Inflammatory macrophage treated with lipopolysaccharide for 4 hours (primary cell): ENCODE measurements around the gene UBE3C.

Source experiments
- DNase-seq: peaks from one replicate; pipeline ENCODE4 v3.0.0-alpha.2; 2020

UBE3C gene

DNA sequence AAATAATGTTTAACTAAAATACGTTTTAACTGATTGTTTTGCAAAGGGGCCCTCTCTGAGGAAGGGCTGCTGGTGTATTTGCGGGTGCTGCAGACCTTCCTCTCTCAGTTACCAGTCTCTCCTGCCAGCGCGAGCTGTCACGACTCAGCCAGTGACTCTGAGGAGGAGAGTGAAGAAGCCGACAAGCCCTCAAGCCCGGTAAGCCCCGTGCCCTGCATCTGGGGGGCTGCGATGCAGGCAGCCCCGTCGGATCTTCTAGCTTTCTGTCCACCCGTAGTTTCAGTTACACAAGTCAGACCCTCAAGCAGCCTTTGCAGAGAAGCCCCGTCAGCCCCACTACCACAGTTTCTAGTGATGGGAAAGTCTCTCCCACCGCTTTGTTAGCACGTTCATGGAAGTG lies 45.1 kb downstream of the UBE3C start:
- no peak for DNase-seq

- no peak for DNase-seq
Measured at GRCh38 chr7:157188091-157188665, 49.5 kb downstream of the UBE3C start.

GRCh38 chr7:157189405-157189804 lies 50.7 kb downstream of the UBE3C start:
- DNase-seq: no peak

GRCh38 chr7:157192861-157193260 lies 54.1 kb downstream of the UBE3C start:
- no peak for DNase-seq

- DNase-seq: no peak
Measured at GRCh38 chr7:157193274-157193673, 54.5 kb downstream of the UBE3C start.

DNA sequence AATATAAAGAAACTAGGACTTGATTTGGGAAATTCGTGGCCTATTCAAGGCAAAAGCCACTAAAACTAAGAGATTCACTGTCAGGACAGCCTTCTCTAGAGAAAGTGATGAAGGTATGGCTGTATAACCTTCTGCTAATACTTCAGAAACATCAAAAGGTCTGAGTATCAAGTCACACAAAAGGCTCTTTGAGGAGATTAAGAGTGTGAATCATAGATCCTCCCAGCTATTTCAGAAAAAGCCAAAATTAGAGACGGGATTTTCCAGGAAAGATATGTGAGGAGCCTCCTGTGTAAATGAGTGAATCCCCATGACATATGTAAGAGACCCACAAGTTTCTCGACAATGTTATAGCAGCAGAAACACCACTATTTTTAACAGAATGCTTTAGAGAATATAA lies 56.2 kb downstream of the UBE3C start:
- no peak for DNase-seq

DNA sequence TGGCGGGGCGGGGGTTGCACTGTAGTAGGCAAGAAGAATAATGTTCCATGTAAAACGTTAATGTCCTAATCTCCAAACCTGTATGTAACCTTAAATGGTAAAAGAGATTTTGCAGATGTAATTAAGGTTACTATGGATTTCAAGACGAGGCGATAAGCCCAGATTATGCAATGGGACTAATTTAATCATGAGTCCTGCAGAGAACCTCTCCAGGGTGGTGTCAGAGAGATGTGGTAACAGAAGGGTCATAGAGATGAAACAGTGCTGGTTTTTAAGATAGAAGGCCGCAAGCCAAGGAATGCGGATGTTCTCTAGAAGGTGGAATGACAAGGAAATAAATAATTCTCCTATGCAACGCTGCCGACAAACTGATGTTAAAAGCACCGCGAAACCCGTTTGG lies 57.1 kb downstream of the UBE3C start:
- no peak for DNase-seq

GRCh38 chr7:157204134-157204533 lies 65.4 kb downstream of the UBE3C start:
- no peak for DNase-seq

DNA sequence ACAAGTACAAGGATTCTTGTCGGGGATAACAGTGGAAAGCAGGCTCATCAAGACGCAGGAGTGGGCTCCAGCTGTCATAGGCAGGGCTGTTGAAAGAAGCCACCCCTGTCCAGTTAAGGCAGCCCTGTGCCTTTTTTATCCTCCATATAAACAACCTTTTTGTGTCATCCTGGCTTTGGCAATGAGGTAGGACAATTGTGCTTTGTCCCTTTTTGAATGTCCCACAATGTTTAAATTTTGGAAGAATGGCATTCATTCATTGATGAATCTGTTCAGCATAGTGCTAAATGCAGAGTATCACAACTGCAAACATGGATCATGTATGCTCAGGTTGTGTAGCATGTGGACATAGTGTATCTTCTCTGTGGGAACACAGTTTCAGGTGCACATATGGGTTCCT lies 66.7 kb downstream of the UBE3C start:
- no peak for DNase-seq

GRCh38 chr7:157208571-157209413 lies 70.1 kb downstream of the UBE3C start:
- DNase-seq: no peak

DNA sequence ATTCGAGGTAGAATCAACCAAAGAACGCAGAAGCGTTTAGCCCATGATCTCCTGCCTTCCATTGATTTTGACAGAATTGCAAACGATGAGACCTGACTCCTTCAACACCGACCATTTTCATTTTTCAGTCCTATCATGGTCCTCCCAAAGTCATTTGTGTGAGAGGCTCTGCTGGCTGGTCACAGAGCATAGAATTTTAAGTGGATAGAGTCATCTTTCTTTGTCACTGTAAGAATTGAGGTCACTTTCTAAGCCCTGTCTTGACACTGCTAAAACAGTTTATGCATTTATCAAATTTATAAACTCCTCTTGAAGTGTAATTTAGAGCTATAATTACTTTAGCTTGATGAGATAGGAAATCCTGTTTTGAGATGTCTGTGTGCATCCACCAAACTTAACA lies 72.0 kb downstream of the UBE3C start:
- no peak for DNase-seq

- no peak for DNase-seq
Measured at GRCh38 chr7:157211690-157212089, 73.0 kb downstream of the UBE3C start.

DNA sequence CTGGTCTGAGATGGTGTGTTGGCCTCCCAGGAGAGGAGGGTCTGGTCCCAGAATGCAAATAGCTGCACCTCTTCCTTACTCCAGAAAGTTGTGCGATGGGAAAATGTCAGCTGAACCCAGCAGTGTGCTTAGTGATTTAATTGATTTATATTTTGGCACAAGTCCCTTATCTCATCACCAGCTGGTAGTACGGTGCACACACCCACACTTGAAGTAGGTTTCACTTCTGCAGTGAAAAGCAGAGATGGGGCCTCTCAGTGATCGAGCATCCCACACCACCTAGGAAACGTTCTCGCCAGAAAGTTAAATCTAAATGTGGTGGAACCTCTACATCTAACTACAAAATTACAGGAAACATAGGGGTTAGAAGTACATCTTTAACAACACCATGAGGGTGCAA lies 80.4 kb downstream of the UBE3C start:
- no peak for DNase-seq

GRCh38 chr7:157220916-157221569 lies 82.3 kb downstream of the UBE3C start:
- DNase-seq: no peak

- DNase-seq: no peak
Measured at GRCh38 chr7:157222687-157223086, 84.0 kb downstream of the UBE3C start.

DNA sequence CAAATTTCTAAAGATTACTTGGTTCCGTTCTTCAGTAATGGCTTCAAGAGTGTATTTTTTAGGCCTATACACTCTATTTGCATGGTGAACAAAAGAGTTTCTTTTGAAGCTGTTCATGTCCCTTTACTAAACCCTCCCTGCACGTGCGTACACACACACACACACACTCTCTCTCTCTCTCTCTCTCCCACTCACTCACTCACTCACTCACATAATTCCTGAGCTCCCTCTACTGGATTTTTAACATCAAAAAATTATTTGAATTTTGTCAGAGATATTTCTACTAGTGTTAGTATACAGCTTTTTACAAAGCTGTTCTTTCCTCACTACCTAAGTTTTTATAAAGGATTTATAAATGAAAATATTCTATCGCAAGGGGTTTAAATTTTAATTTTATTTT lies 85.9 kb downstream of the UBE3C start:
- no peak for DNase-seq

DNA sequence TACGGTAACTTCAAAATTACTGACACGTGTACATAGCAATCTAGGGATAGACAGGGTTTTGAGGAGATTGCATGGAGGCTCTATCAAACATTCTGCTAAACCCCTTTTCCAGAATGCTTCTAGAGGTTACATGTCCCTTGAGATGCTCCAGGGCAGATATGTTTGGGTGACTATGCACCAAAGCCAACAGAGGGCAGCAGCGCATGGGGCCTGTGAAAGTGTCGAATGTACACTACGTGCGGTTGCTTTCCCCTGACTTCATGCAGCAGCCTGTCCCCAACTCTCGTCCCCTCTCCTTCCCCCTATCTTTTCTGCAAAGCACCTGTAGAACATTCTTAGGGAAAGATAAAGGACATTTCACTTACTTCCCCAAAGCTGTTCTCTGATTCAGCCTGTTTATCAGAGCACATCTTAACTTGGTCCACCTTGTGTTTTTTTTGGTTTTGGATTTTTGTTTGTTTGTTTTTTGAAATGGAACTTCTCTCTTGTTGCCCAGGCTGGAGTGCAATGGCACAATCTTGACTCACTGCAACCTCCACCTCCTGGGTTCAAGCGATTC lies 90.2 kb downstream of the UBE3C start:
- no peak for DNase-seq

GRCh38 chr7:157233677-157234076 lies 95.0 kb downstream of the UBE3C start:
- no peak for DNase-seq

GRCh38 chr7:157234271-157234670 lies 95.5 kb downstream of the UBE3C start:
- no peak for DNase-seq

DNA sequence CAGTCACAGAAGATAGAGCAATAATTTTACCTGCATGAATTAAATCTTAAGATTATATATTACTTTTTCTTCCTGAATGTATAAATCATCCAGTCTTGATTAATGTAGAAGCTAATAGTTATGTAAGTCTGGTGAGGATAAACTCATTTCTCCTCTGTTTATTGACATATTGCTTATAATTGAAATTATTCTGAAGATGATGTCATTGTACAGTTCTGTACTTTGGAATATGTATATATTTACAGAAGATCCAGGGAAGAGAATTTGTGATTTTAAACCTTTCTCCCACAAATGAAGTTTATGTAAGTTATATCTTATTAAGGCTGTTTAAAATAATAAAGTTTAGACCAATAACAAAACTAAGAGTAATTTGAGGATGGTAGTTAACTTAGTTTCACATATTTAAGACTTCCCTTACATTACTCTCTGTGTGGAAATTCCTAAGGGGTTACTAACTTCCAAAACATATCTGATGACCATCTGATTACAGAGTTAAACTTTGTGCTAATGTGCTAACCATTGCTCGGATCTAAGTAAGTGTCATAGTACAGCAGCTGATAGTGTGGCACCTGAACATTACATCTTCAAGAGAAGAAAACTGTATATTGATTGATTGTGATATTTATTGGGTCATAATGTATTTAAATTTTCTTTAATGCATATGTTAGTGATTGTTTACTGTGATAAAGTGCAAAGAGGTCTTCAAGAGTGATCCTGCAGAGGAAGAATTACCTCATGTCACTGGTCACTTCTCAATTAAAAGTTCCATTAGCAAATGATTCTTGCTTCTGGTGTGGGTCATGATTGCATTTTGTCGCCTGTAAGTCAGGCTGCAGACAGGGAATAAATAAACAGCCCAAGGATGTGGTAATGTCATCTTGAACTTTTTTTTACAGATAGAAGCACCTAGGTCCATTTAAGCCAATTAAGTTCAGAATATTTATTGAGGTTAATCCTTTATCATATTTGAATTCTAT lies 96.9 kb downstream of the UBE3C start:
- no peak for DNase-seq

DNA sequence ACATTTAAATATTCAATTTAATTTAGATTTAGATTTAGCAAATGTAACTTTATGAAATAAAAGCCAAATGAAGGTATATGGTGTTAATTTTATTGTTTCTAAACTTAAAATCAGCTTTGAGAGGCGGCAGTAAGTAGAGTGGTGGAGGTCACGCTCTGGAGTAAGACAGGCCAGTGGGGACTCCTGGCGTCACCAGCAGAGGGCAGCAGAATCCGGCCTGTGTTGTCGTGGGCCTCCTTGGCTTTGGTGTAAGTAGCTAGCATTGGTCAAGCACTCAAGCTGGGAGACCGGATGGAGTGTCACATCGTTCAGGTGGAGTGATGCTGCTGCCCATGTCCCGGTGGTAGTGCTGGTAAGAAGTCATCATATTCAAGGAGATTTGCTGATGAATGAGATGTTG lies 99.4 kb downstream of the UBE3C start:
- DNase-seq: no peak

GRCh38 chr7:157239571-157240270 lies 101.0 kb downstream of the UBE3C start:
- DNase-seq: no peak
